Loucy (cell line): ENCODE measurements around the gene B3GAT3.

Source experiments
- H2AFZ ChIP-seq: fragments of 200-600 bp; sonication (generic); 2 replicates; pipeline ENCODE4 v1.6.0; 2016; ENCODE audit warnings: antibody characterized with exemption, mild to moderate bottlenecking, low read length, moderate library complexity
- H3F3A ChIP-seq: fragments of 200-600 bp; 2 replicates; pipeline ENCODE4 v1.6.0; 2016; ENCODE audit warnings: antibody characterized with exemption, low read depth, mild to moderate bottlenecking
- H3K27me3 ChIP-seq: fragments of 200-600 bp; sonication (generic); 2 replicates; pipeline ENCODE4 v1.6.1; 2014; ENCODE audit warnings: low read length, mild to moderate bottlenecking; ENCODE audit not compliant: insufficient read depth, poor library complexity, severe bottlenecking
- H3K36me3 ChIP-seq: fragments of 200-600 bp; sonication (generic); 2 replicates; pipeline ENCODE4 v1.6.1; 2016; ENCODE audit warnings: low read length; ENCODE audit not compliant: insufficient read depth
- H3K4me1 ChIP-seq: fragments of 200-600 bp; sonication (generic); 2 replicates; pipeline ENCODE4 v1.5.1; 2014; ENCODE audit warnings: low read length, mild to moderate bottlenecking; ENCODE audit not compliant: insufficient read depth, poor library complexity, severe bottlenecking
- H3K4me2 ChIP-seq: fragments of 200-600 bp; sonication (generic); 2 replicates; pipeline ENCODE4 v1.6.0; 2014; ENCODE audit warnings: antibody characterized with exemption, low read length, low read depth, mild to moderate bottlenecking; ENCODE audit not compliant: poor library complexity, severe bottlenecking
- H3K4me3 ChIP-seq: fragments of 200-600 bp; sonication (generic); 2 replicates; pipeline ENCODE4 v1.5.1; 2014; ENCODE audit warnings: low read length, mild to moderate bottlenecking, mixed read lengths; ENCODE audit not compliant: poor library complexity, severe bottlenecking
- H3K79me2 ChIP-seq: fragments of 200-600 bp; sonication (generic); 2 replicates; pipeline ENCODE4 v1.6.1; 2014; ENCODE audit warnings: low read length; ENCODE audit not compliant: insufficient read depth
- H3K9ac ChIP-seq: fragments of 200-600 bp; sonication (generic); 2 replicates; pipeline ENCODE4 v1.6.0; 2014; ENCODE audit warnings: mild to moderate bottlenecking, low read depth, low read length, moderate library complexity; ENCODE audit not compliant: poor library complexity, severe bottlenecking
- H3K9me2 ChIP-seq: fragments of 200-600 bp; sonication (generic); replicated peaks from 2 replicates; pipeline ENCODE4 v1.6.1; 2016; ENCODE audit warnings: low read depth, low read length, mixed read lengths
- H3K9me3 ChIP-seq: fragments of 200-600 bp; sonication (generic); 2 replicates; pipeline ENCODE4 v1.6.1; 2014; ENCODE audit warnings: mild to moderate bottlenecking, antibody characterized with exemption, low read length, low read depth; ENCODE audit not compliant: insufficient read depth
- H4K20me1 ChIP-seq: fragments of 200-600 bp; sonication (generic); 2 replicates; pipeline ENCODE4 v1.6.0; 2014; ENCODE audit warnings: antibody characterized with exemption, low read length, mild to moderate bottlenecking; ENCODE audit not compliant: insufficient read depth, poor library complexity, severe bottlenecking
- CTCF ChIP-seq: fragments of 200-600 bp; sonication (generic); conservative IDR thresholded peaks from 2 replicates; pipeline ENCODE4 v1.5.1; 2014; ENCODE audit warnings: mild to moderate bottlenecking, antibody characterized with exemption, low read length
- EZH2phosphoT487 ChIP-seq: fragments of 200-600 bp; IDR thresholded peaks from 2 replicates; pipeline ENCODE4 v1.6.1; 2018; ENCODE audit warnings: antibody characterized with exemption, mild to moderate bottlenecking, moderate library complexity, borderline replicate concordance

Gene B3GAT3

GRCh38 chr11:62599901-62600300, 21.9 kb downstream of the B3GAT3 start:
- Histone ChIP-seq H3K4me3 (peak overlapping the region; percentile 95), H3K9me3 (no peaks in the 10 kb centered on the region), H3K4me2 (peak overlapping the region; percentile 95), H3K4me1 (peaks cover 21% of the 10 kb centered on the region), H4K20me1 (peaks cover 32% of the 10 kb centered on the region), H3K9me2 (no peaks in the 10 kb centered on the region), H3K36me3 (peaks cover 33% of the 10 kb centered on the region; the same call in 1 of the 2 replicates), H3K9ac (peak overlapping the region; percentile 100), H3K79me2 (peaks cover 60% of the 10 kb centered on the region), H2AFZ (no peak overlapping the region), H3F3A (no peaks in the 10 kb centered on the region), H3K27me3 (peaks cover 8% of the 10 kb centered on the region)
- TF ChIP-seq EZH2phosphoT487, result no peak

GRCh38 chr11:62599069-62599696, 22.6 kb downstream of the B3GAT3 start:
- Histone ChIP-seq H3K36me3 (peaks cover 40% of the 10 kb centered on the region; the same call in 1 of the 2 replicates), H3K4me2 (peak overlapping the region; percentile 95), H3K79me2 (peaks cover 60% of the 10 kb centered on the region), H3K27me3 (peaks cover 8% of the 10 kb centered on the region), H4K20me1 (peaks cover 32% of the 10 kb centered on the region), H3F3A (no peaks in the 10 kb centered on the region), H3K9me3 (no peaks in the 10 kb centered on the region), H3K9ac (peak overlapping the region; percentile 100), H3K9me2 (no peaks in the 10 kb centered on the region), H3K4me1 (peaks cover 21% of the 10 kb centered on the region), H2AFZ (no peak overlapping the region), H3K4me3 (peak overlapping the region; percentile 95)
- no peak for TF ChIP-seq CTCF
- no peak for TF ChIP-seq EZH2phosphoT487

- H3K79me2 ChIP-seq, result peaks cover 63% of the 10 kb centered on the region
- TF ChIP-seq CTCF, result no peak
- no peak overlapping the region for H2AFZ ChIP-seq
- peaks cover 12% of the 10 kb centered on the region for H3F3A ChIP-seq
- no peaks in the 10 kb centered on the region for H3K9me3 ChIP-seq
- no peak overlapping the region for H3K4me2 ChIP-seq
- H4K20me1 ChIP-seq, result peaks cover 41% of the 10 kb centered on the region
- no peaks in the 10 kb centered on the region for H3K27me3 ChIP-seq
- peaks cover 52% of the 10 kb centered on the region; the same call in 1 of the 2 replicates for H3K36me3 ChIP-seq
- H3K4me3 ChIP-seq, result no peak overlapping the region
- H3K9me2 ChIP-seq, result no peaks in the 10 kb centered on the region
- no peak overlapping the region for H3K9ac ChIP-seq
- H3K4me1 ChIP-seq, result peaks cover 32% of the 10 kb centered on the region
Measured at GRCh38 chr11:62595124-62595523, 26.7 kb downstream of the B3GAT3 start.
